Adipocyte (in vitro differentiated cells): ENCODE results near the gene PATZ1.
A peak's percentile ranks its signal among the peaks of the same experiment; 100 is the strongest.
"Not testable (repeated sequence)": the region's sequence is repeated elsewhere in the genome, so short reads cannot be mapped to it uniquely, and the experiment has no call there.

Experiments used
- DNase-seq: peaks from one replicate; pipeline ENCODE4 v3.0.0-alpha.2; 2015; ENCODE audit warnings: low read depth
- H3K27me3 ChIP-seq: replicated peaks from 2 replicates; pipeline ENCODE4 v1.7.0; 2013; ENCODE audit warnings: mild to moderate bottlenecking, low read length, moderate library complexity; ENCODE audit not compliant: control insufficient read depth, insufficient read depth
- H3K36me3 ChIP-seq: 2 replicates; pipeline ENCODE4 v1.7.0; 2013; ENCODE audit warnings: low read length, mild to moderate bottlenecking, moderate library complexity; ENCODE audit not compliant: control insufficient read depth, insufficient read depth, severe bottlenecking
- H3K4me1 ChIP-seq: 2 replicates; pipeline ENCODE4 v1.7.0; 2013; ENCODE audit warnings: mild to moderate bottlenecking, low read length, moderate library complexity; ENCODE audit not compliant: control insufficient read depth, insufficient read depth
- H3K4me3 ChIP-seq: 2 replicates; pipeline ENCODE4 v1.7.0; 2013; ENCODE audit warnings: mild to moderate bottlenecking, low read length, moderate library complexity
- H3K9ac ChIP-seq: 2 replicates; pipeline ENCODE4 v1.7.0; 2013; ENCODE audit warnings: mild to moderate bottlenecking, low read length, moderate library complexity
- H3K9me3 ChIP-seq: 2 replicates; pipeline ENCODE4 v1.7.0; 2013; ENCODE audit warnings: mild to moderate bottlenecking, low read length, moderate library complexity; ENCODE audit not compliant: control insufficient read depth

PATZ1 gene, protein sequence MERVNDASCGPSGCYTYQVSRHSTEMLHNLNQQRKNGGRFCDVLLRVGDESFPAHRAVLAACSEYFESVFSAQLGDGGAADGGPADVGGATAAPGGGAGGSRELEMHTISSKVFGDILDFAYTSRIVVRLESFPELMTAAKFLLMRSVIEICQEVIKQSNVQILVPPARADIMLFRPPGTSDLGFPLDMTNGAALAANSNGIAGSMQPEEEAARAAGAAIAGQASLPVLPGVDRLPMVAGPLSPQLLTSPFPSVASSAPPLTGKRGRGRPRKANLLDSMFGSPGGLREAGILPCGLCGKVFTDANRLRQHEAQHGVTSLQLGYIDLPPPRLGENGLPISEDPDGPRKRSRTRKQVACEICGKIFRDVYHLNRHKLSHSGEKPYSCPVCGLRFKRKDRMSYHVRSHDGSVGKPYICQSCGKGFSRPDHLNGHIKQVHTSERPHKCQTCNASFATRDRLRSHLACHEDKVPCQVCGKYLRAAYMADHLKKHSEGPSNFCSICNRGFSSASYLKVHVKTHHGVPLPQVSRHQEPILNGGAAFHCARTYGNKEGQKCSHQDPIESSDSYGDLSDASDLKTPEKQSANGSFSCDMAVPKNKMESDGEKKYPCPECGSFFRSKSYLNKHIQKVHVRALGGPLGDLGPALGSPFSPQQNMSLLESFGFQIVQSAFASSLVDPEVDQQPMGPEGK

DNA sequence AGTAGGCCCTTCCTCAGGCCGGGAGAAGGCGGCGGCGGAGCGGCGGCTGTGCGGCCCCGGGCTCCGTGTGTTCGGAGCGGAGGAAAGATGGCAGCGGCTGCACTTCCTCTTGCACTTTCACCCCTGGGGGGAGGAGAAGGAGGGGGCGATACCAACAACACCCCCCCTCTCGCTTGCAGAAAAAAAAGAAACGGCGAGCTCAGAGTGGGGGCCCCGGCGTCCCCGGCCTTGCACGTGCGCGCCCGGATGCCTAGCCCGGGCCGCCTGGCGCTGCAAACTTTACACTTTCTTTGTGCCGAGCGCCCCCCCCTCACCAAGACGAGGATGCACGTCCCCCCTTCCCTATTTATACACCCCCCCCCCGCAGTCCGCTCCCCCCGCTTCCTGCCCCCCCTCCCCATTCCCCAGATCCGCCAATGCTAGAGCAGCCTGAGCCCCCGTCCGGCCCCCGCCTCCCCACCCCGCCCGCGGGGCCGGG, at the start of gene PATZ1:
Gene PATZ1 (minus strand): TSS at position 92 of the 478 bp plus-strand sequence. CDS start 744 bp downstream, outside the sequence.
- H3K4me1 ChIP-seq = peaks cover 28% of the 10 kb centered on the region
- no peaks in the 10 kb centered on the region for H3K9me3 ChIP-seq
- peak within 1 kb of the TSS; percentile 78 for H3K4me3 ChIP-seq
- DNase-seq = peak; percentile 78
- peak within 1 kb of the TSS; percentile 85 for H3K9ac ChIP-seq
- H3K36me3 ChIP-seq = peaks cover 14% of the 10 kb centered on the region
- H3K27me3 ChIP-seq = no peaks in the 10 kb centered on the region

DNA sequence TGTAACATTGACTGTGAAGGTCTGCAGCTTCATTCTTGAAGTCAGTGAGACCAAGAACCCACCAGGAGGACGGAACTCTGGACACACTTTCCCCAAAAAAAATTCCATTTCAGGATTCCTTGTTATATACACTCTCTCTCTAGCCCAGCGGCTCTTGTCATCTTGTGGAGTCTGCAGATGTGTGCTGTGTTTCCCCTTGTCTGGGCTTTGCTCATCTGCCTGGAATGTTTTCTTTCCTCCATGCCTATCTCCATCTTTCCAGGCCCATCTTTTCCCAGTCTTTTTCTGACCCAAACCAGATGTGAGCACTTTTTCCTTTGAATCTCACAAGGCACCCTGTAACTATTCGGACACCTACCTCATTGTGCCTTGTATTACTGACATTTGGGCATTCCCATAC, 48.2 kb upstream of the PATZ1 start:
- no peaks in the 10 kb centered on the region for H3K9me3 ChIP-seq
- no peak for DNase-seq
- no peak overlapping the region for H3K9ac ChIP-seq
- H3K4me3 ChIP-seq = no peak overlapping the region
- peaks cover 12% of the 10 kb centered on the region for H3K4me1 ChIP-seq
- no peaks in the 10 kb centered on the region for H3K36me3 ChIP-seq
- no peaks in the 10 kb centered on the region for H3K27me3 ChIP-seq

DNA sequence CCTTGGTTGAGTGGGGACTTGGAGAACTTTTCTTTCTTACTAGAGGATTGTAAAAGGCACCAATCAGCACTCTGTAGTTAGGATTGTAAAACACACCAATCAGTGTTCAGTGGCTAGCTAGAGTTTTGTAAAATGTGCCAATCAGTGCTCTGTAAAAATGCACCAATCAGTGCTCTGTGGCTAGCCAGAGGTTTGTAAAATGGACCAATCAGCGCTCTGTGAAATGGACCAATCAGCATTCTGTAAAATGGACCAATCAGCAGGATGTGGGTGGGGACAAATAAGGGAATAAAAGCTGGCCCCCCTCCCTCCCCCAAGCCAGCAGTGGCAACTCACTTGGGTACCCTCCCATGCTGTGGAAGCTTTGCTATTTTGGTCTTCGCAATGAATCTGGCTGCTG, 47.7 kb upstream of the PATZ1 start:
- H3K4me3 ChIP-seq = no peak overlapping the region
- H3K27me3 ChIP-seq = no peaks in the 10 kb centered on the region
- no peak for DNase-seq

DNA sequence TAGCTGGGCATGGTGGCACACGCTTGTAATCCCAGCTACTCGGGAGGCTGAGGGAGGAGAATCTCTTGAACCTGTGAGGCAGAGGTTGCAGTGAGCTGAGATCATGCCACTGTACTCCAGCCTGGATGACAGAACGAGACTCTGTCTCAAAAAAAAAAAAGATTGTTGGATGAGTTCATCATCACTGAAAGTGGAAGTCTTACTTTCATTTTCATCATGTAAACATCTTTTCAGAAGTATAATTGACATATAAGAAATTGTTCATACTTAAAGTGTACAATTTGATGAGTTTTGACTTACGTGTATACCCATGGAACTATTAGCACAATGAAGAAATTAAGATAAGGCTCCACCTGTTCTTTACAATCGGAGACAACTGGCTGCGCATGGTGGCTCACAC, 32.5 kb upstream of the PATZ1 start:
- Histone ChIP-seq H3K4me1 (peaks cover 12% of the 10 kb centered on the region), H3K9ac (peak overlapping the region; percentile 65)
- DNase-seq = peak; percentile 27
- H3K4me3 ChIP-seq, H3K9me3 ChIP-seq, H3K36me3 ChIP-seq, H3K27me3 ChIP-seq: not testable (repeated sequence)

More for the DNA sequence above, 47.7 kb upstream of the PATZ1 start:
- Histone ChIP-seq H3K9ac (no peak overlapping the region), H3K36me3 (no peaks in the 10 kb centered on the region), H3K9me3 (no peaks in the 10 kb centered on the region), H3K4me1 (peaks cover 9% of the 10 kb centered on the region)

- no peaks in the 10 kb centered on the region for H3K36me3 ChIP-seq
- H3K4me3 ChIP-seq = peak overlapping the region; percentile 42
- peak; percentile 84 for DNase-seq
- H3K9me3 ChIP-seq = no peaks in the 10 kb centered on the region
- H3K4me1 ChIP-seq = peaks cover 12% of the 10 kb centered on the region
- H3K9ac ChIP-seq = peak overlapping the region; percentile 65
- no peaks in the 10 kb centered on the region for H3K27me3 ChIP-seq
Observed at GRCh38 chr22:31378123-31378522, 32.0 kb upstream of the PATZ1 start.

DNA sequence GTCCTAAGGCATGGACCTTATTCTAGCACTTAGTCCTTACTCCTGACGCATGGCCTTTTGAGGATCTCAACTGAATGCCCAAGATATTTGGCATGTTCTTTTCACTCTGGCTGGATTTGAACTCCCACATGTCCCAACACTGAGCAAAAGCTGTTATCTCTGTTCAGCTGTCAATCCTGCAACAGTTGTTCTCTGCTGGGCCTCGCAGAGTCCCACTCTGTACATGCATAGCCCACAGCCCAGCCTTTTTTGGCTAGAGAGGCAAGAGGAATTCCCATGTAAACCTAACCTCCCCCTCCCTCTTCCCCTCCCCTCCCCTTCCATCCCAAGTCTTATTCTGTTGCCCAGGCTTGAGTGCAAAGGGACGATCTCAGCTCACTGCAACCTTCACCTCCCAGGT, 31.5 kb upstream of the PATZ1 start:
- Histone ChIP-seq H3K9me3 (no peaks in the 10 kb centered on the region), H3K4me3 (peak overlapping the region; percentile 42), H3K9ac (peak overlapping the region; percentile 65), H3K4me1 (peaks cover 12% of the 10 kb centered on the region), H3K27me3 (no peaks in the 10 kb centered on the region), H3K36me3 (no peaks in the 10 kb centered on the region)
- DNase-seq = peak; percentile 12

DNA sequence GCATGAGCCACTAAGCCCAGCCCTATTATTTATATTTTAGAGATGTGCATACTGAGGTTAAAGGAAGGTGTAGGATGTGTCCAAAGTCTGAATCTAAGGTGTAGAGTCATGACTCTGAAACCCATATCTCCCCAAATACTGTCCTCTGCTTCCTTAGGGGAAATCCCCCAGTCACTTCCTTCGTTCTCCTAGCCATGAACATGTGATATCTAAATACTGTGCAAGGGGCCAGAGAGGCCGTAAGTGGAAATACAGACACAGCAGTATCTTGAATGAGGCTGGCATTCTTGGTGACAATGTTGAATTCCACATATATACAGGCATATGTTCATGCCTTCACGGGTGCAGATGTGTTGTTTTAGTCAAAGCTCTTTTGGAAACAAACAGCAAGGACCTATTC, 21.3 kb upstream of the PATZ1 start:
- no peak for DNase-seq
- Histone ChIP-seq H3K4me3 (no peak overlapping the region), H3K4me1 (no peaks in the 10 kb centered on the region), H3K36me3 (no peaks in the 10 kb centered on the region), H3K9me3 (no peaks in the 10 kb centered on the region), H3K27me3 (no peaks in the 10 kb centered on the region), H3K9ac (no peak overlapping the region)

GRCh38 chr22:31363885-31364465, 17.8 kb upstream of the PATZ1 start:
- no peaks in the 10 kb centered on the region for H3K27me3 ChIP-seq
- H3K4me1 ChIP-seq = no peaks in the 10 kb centered on the region
- DNase-seq = no peak
- no peak overlapping the region for H3K9ac ChIP-seq
- H3K4me3 ChIP-seq = no peak overlapping the region
- H3K9me3 ChIP-seq = no peaks in the 10 kb centered on the region
- H3K36me3 ChIP-seq = no peaks in the 10 kb centered on the region

DNA sequence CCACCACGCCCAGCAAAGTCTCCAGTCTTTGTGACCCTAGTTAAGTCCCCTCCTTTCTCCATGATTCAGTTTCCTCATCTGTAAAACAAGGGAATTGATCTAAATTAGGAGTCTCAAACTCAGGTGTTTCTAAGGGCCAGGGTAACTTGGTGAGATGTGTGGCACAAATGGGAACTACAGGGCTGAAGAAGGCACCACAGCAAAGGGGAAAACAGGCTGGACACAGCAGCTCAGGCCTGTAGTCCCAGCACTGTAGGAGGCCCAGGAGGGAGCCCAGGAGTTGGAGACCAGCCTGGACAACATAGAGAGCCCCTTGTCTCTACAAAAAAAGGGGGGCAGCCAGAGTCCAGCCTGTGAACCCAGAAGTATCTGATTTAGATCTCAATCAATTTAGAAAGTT, 15.6 kb upstream of the PATZ1 start:
- H3K4me1 ChIP-seq = no peaks in the 10 kb centered on the region
- DNase-seq = no peak
- no peak overlapping the region for H3K4me3 ChIP-seq
- H3K36me3 ChIP-seq = no peaks in the 10 kb centered on the region
- no peaks in the 10 kb centered on the region for H3K9me3 ChIP-seq
- H3K27me3 ChIP-seq = no peaks in the 10 kb centered on the region
- H3K9ac ChIP-seq = no peak overlapping the region

GRCh38 chr22:31360029-31360428, 13.9 kb upstream of the PATZ1 start:
- Histone ChIP-seq H3K4me1 (no peaks in the 10 kb centered on the region), H3K36me3 (no peaks in the 10 kb centered on the region), H3K9me3 (no peaks in the 10 kb centered on the region), H3K9ac (no peak overlapping the region), H3K27me3 (no peaks in the 10 kb centered on the region), H3K4me3 (no peak overlapping the region)
- DNase-seq = no peak

DNA sequence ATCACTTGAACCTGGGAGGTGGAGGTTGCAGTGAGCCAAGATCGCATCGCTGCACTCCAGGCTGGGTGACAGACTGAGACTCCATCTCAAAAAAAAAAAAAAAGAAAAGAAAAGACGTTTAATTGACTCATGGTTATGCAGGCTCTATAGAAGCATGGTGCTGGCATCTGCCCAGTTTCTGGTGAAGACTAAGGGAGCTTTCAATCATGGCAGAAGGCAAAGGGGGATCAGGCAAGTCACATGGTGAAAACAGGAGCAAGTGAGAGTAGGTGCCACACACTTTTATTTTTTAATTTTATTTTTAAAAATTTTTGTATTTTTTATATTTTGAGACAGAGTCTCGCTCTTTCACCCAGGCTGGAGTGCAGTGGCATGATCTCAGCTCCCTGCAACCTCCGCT, 8.4 kb upstream of the PATZ1 start:
- Histone ChIP-seq H3K9me3 (no peaks in the 10 kb centered on the region), H3K4me3 (no peak overlapping the region), H3K4me1 (no peaks in the 10 kb centered on the region), H3K36me3 (no peaks in the 10 kb centered on the region), H3K9ac (no peak overlapping the region), H3K27me3 (peaks cover 4% of the 10 kb centered on the region)
- no peak for DNase-seq
